ENCODE measurements around the gene KDM1A. TPM values are rescaled to one million over a fixed set of nuclear protein-coding genes. Genes with fewer than 3 reads are reported as not detected.
A peak's percentile ranks its signal among the peaks of the same experiment; 100 is the strongest.
"Not testable (repeated sequence)": the region's sequence is repeated elsewhere in the genome, so short reads cannot be mapped to it uniquely, and the experiment has no call there.

The KDM1A gene
- total RNA-seq (2014; rRNA removed; shearing (Covaris generic)), result 141 and 145 TPM in 2 replicates
- 85.1 and 94.6 TPM in 2 replicates for polyA plus RNA-seq (2015; cell fraction: cytosol; rRNA removed)
- polyA plus RNA-seq (2015; cell fraction: nucleus; rRNA removed), result 116 and 125 TPM in 2 replicates

- peak; percentile 97 for DNase-seq (ENCODE audit: low read depth)
These were observed at the start of gene KDM1A for GRCh38 chr1:23019094-23019862. Gene KDM1A (plus strand): TSS chr1:23019468. CDS start chr1:23019597, 129 bp downstream.

GRCh38 chr1:22970096-22970495, 49.2 kb upstream of the KDM1A start:
- no peak for DNase-seq (ENCODE audit: low read depth)

- no peak for DNase-seq (ENCODE audit: low read depth)
These were observed 48.1 kb upstream of the KDM1A start for GRCh38 chr1:22971161-22971560.

- no peak for DNase-seq (ENCODE audit: low read depth)
These were observed 47.5 kb upstream of the KDM1A start for GRCh38 chr1:22971611-22972405.

- DNase-seq (ENCODE audit: low read depth), result no peak
These were observed 46.5 kb upstream of the KDM1A start, which contains the start of gene LACTBL1 for GRCh38 chr1:22972760-22973159. Gene LACTBL1 (minus strand): TSS chr1:22972866. CDS start chr1:22972316, 550 bp downstream.

- DNase-seq (ENCODE audit: low read depth), result peak; percentile 48
These were observed 43.6 kb upstream of the KDM1A start for GRCh38 chr1:22975694-22976093.

GRCh38 chr1:22976127-22976460, 43.2 kb upstream of the KDM1A start:
- no peak for DNase-seq (ENCODE audit: low read depth)

- DNase-seq (ENCODE audit: low read depth), result peak; percentile 82
These were observed 42.6 kb upstream of the KDM1A start for GRCh38 chr1:22976461-22977243.

GRCh38 chr1:22978299-22978698, 41.0 kb upstream of the KDM1A start:
- DNase-seq (ENCODE audit: low read depth), result peak; percentile 82

GRCh38 chr1:22980471-22980790, 38.8 kb upstream of the KDM1A start:
- not testable (repeated sequence) for DNase-seq (ENCODE audit: low read depth)

GRCh38 chr1:22983944-22984343, 35.3 kb upstream of the KDM1A start:
- DNase-seq (ENCODE audit: low read depth), result no peak

GRCh38 chr1:22992384-22992783, 26.9 kb upstream of the KDM1A start:
- not testable (repeated sequence) for DNase-seq (ENCODE audit: low read depth)

- not testable (repeated sequence) for DNase-seq (ENCODE audit: low read depth)
These were observed 26.0 kb upstream of the KDM1A start for GRCh38 chr1:22993220-22993795.

GRCh38 chr1:22995774-22996173, 23.5 kb upstream of the KDM1A start:
- no peak for DNase-seq (ENCODE audit: low read depth)

GRCh38 chr1:22997528-22997927, 21.7 kb upstream of the KDM1A start:
- not testable (repeated sequence) for DNase-seq (ENCODE audit: low read depth)

- DNase-seq (ENCODE audit: low read depth), result not testable (repeated sequence)
These were observed 19.1 kb upstream of the KDM1A start for GRCh38 chr1:23000133-23000532.

- not testable (repeated sequence) for DNase-seq (ENCODE audit: low read depth)
These were observed 17.1 kb upstream of the KDM1A start for GRCh38 chr1:23002218-23002617.

- no peak for DNase-seq (ENCODE audit: low read depth)
These were observed 15.2 kb upstream of the KDM1A start for GRCh38 chr1:23004112-23004511.

GRCh38 chr1:23004769-23005168, 14.5 kb upstream of the KDM1A start:
- DNase-seq (ENCODE audit: low read depth), result not testable (repeated sequence)

GRCh38 chr1:23007106-23007505, 12.2 kb upstream of the KDM1A start:
- no peak for DNase-seq (ENCODE audit: low read depth)

- DNase-seq (ENCODE audit: low read depth), result no peak
These were observed 10.4 kb upstream of the KDM1A start for GRCh38 chr1:23008901-23009300.

Data from HT1080 (cell line).